SU-DHL-6 (cell line): ENCODE measurements around the gene TBC1D22A.

ENCODE experiments used
- CTCF ChIP-seq: fragments of 200-600 bp; sonication (generic); IDR thresholded peaks from one replicate; pipeline ENCODE4 v1.5.1; 2017; ENCODE audit warnings: antibody characterized with exemption, mild to moderate bottlenecking, low read length, moderate library complexity; ENCODE audit not compliant: insufficient read depth, poor library complexity, severe bottlenecking
- EZH2phosphoT487 ChIP-seq: fragments of 200-600 bp; sonication (generic), shearing (Covaris generic); conservative IDR thresholded peaks from 2 replicates; pipeline ENCODE4 v1.6.1; 2018; ENCODE audit warnings: mild to moderate bottlenecking, antibody characterized with exemption, low read length, moderate library complexity, mixed read lengths

GRCh38 chr22:46954781-46955180 is 192.3 kb downstream of the TBC1D22A start:
- no peak for TF ChIP-seq CTCF
- TF ChIP-seq EZH2phosphoT487: no peak
